Posterior cingulate gyrus (tissue), 11 donors: ENCODE results near the gene PSMB3.

Experiments
- DNase-seq, 10 donors: peaks; one replicate each; pipeline versions ENCODE4 v3.0.0 to v3.0.0-alpha.2; 2020 to 2021; ENCODE audit warnings: mixed read lengths in 3 of 10
- intact Hi-C: fragments of 100-400 bp; cut with DNase I; formaldehyde crosslinking; loops from one replicate; pipeline ENCODE4 v1.15.1; 2023

Gene PSMB3

GRCh38 chr17:38747463-38748148 lies 4.9 kb upstream of the PSMB3 start:
- peak in 1 of 10 donors; percentile 81 for DNase-seq
- intact Hi-C loops = no loop called here

- intact Hi-C loops = no loop called here
- peak; percentile 58 to 96 (median 83) for DNase-seq
These were observed 4.2 kb upstream of the PSMB3 start, which contains the start of gene PCGF2 for GRCh38 chr17:38748149-38748891. Gene PCGF2, minus strand, starts transcription at chr17:38748336. Its CDS starts 7,934 bp downstream, at chr17:38740402.

- intact Hi-C loops = no loop called here
- no peak for DNase-seq
These were observed 3.7 kb upstream of the PSMB3 start for GRCh38 chr17:38748892-38749222.

GRCh38 chr17:38749223-38750043 lies 3.1 kb upstream of the PSMB3 start:
- DNase-seq = peak in 8 of 10 donors; percentile 34 to 92 (median 60)
- intact Hi-C loops = loop anchor here (5.0 kb wide), 1 partner anchor 48 kb away; the partner anchor contains the start of gene PIP4K2B

DNA sequence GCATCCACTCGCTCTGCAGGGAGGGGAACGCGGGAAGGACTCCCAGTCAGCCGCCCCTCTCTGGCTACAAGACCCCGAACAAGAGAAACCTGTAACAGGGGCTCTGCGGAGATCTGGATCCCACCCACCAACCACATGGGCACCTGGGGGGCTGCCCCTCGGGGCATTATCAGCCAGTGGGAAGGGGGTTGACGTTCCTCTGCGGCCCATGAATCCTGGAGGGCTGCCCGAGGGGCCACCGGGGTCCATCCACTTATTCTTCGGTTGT lies 2.6 kb upstream of the PSMB3 start:
- intact Hi-C loops = loop anchor here (5.0 kb wide), 1 partner anchor 47 kb away; the partner anchor contains the start of gene PIP4K2B
- no peak for DNase-seq

- intact Hi-C loops = loop anchor here (5.0 kb wide), 1 partner anchor 47 kb away; the partner anchor contains the start of gene PIP4K2B
- peak in 3 of 10 donors; percentile 73 to 83 (median 81) for DNase-seq
These were observed 2.0 kb upstream of the PSMB3 start for GRCh38 chr17:38750312-38751121.

- intact Hi-C loops = loop anchor here (5.0 kb wide), 1 partner anchor 46 kb away; the partner anchor contains the start of gene PIP4K2B
- DNase-seq = no peak
These were observed 1.3 kb upstream of the PSMB3 start for GRCh38 chr17:38751144-38751807.

GRCh38 chr17:38751808-38752307 lies 683 bp upstream of the PSMB3 start:
- intact Hi-C loops = loop anchor here (5.0 kb wide), 1 partner anchor 45 kb away; the partner anchor contains the start of gene PIP4K2B
- peak; percentile 69 to 98 (median 84) for DNase-seq

DNA sequence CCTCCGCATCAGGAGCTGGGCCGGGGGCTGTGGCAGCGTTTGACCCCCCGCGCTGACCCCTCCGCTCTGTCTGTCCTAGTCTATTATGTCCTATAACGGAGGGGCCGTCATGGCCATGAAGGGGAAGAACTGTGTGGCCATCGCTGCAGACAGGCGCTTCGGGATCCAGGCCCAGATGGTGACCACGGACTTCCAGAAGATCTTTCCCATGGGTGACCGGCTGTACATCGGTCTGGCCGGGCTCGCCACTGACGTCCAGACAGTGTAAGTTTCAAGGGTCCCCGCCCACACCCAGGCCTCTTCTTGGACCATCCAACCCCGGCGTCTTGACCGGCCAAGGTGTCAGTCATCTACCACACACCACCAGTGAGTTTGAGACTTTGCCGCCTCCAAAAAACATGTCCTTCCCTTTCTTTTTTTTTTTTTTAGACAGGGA lies 548 bp downstream of the PSMB3 start:
- intact Hi-C loops = loop anchor here (5.0 kb wide), 1 partner anchor 44 kb away; the partner anchor contains the start of gene PIP4K2B

GRCh38 chr17:38761612-38762011 lies 9.1 kb downstream of the PSMB3 start:
- peak in 3 of 10 donors; percentile 6 to 35 (median 8) for DNase-seq
- intact Hi-C loops = no loop called here

More for the DNA sequence above, 548 bp downstream of the PSMB3 start:
- DNase-seq = peak in 1 of 10 donors; percentile 76

- peak in 2 of 10 donors; percentile 7 to 12 for DNase-seq
- intact Hi-C loops = no loop called here
These were observed 9.7 kb downstream of the PSMB3 start for GRCh38 chr17:38762231-38762630.

DNA sequence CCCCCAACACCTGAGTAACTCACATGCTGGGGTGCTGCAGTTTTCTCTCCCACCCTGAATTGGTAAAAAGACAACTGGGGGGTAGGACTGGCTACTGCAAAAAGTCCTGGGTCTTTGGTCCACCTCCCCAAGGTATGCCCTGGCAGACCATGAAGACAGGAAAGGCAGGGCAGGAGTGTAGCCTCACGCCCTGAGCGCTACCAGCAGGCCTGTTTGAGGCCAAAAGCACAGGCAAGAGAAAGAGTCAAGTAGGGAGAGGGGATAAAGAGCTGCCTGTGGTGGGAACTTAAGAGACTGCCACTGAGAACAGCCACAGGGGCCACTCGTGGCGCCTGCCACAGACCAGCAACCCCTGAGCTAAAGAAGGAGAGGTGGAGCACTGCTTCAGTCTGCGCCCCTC lies 13.8 kb downstream of the PSMB3 start:
- intact Hi-C loops = no loop called here
- peak in 2 of 10 donors; percentile 52 to 55 for DNase-seq

- intact Hi-C loops = no loop called here
- DNase-seq = peak in 1 of 10 donors; percentile 16
These were observed 15.9 kb downstream of the PSMB3 start for GRCh38 chr17:38768417-38768816.

GRCh38 chr17:38773258-38773657 lies 20.7 kb downstream of the PSMB3 start:
- no peak for DNase-seq
- intact Hi-C loops = loop anchor here (10.0 kb wide), 1 partner anchor 62 kb away; no protein-coding TSS in a partner anchor

- DNase-seq = peak in 2 of 10 donors; percentile 8 to 24
- intact Hi-C loops = loop anchor here (10.0 kb wide), 1 partner anchor 57 kb away; no protein-coding TSS in a partner anchor
These were observed 25.2 kb downstream of the PSMB3 start for GRCh38 chr17:38777641-38778250.

DNA sequence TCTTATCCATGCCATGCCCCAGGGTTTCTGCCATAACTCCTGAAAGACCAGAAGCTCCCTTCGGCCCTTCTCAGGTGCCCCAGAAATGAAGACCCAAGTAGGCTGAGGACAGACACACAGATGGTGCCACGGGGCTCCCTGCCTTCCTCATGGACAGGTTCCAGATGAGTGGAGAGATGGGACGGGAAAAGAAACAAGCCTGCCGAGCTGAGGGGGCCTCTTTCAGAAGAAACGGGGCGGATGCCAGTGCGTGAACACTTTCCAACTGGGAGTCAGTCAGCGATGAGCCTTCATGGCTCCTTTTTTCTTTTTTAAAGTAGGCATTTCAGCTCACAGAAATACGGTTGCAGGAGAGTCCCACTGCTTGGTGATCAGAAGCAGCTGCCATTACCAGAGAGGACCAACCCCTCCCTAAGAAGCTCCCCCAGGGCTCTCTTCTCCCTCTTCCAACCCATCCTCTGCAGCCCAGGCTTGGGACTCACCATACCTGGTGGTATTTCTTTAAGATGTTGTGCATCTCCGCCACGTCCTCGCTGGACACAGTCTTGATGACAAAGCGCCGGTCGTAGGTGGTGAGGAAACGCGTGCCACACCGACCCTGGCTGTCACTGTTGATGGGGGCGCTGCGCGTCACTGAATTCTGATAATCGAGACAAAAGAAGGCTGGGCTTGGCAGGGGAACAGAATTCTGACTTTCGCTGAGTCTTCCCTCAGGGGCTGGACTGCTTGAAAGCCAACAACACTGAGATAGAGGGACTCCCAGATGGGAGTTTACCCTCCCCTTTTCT lies 27.6 kb downstream of the PSMB3 start:
- DNase-seq = peak in 7 of 10 donors; percentile 9 to 83 (median 54)
- intact Hi-C loops = loop anchor here (10.0 kb wide), 1 partner anchor 55 kb away; no protein-coding TSS in a partner anchor

- intact Hi-C loops = no loop called here
- DNase-seq = no peak
These were observed 30.7 kb downstream of the PSMB3 start for GRCh38 chr17:38783227-38783626.
